NB4 (cell line): ENCODE measurements around the gene DYNC1I1.

Experiments used
- DNase-seq: peaks from one replicate; pipeline ENCODE4 v3.0.0; 2010; ENCODE audit warnings: low read depth
- H3K4me3 ChIP-seq: one replicate; pipeline ENCODE4 v1.5.1; 2011; ENCODE audit warnings: mild to moderate bottlenecking, low read depth, low read length, moderate library complexity
- CTCF ChIP-seq: IDR thresholded peaks from one replicate; pipeline ENCODE4 v1.5.1; 2012; ENCODE audit warnings: low read depth, low read length
- MAX ChIP-seq: IDR thresholded peaks from 2 replicates; pipeline ENCODE4 v1.6.1; 2011; ENCODE audit warnings: low read depth, low read length
- MYC ChIP-seq: IDR thresholded peaks from 2 replicates; pipeline ENCODE4 v1.6.1; 2011; ENCODE audit warnings: low read depth, low read length
- POLR2A ChIP-seq: IDR thresholded peaks from 2 replicates; pipeline ENCODE4 v1.6.1; 2011; ENCODE audit warnings: mild to moderate bottlenecking; ENCODE audit not compliant: insufficient read length; ENCODE audit errors: extremely low read depth

The DYNC1I1 gene

GRCh38 chr7:96016735-96017134, 244.4 kb downstream of the DYNC1I1 start:
- H3K4me3 ChIP-seq, result no peak overlapping the region
- TF ChIP-seq POLR2A, result no peak
- no peak for TF ChIP-seq MAX
- no peak for TF ChIP-seq MYC
- TF ChIP-seq CTCF, result no peak
- no peak for DNase-seq

- H3K4me3 ChIP-seq, result no peak overlapping the region
- TF ChIP-seq MYC, result no peak
- no peak for TF ChIP-seq MAX
- TF ChIP-seq POLR2A, result no peak
- TF ChIP-seq CTCF, result no peak
- DNase-seq, result no peak
These were observed 245.5 kb downstream of the DYNC1I1 start for GRCh38 chr7:96017877-96018276.

GRCh38 chr7:96021568-96021967, 249.2 kb downstream of the DYNC1I1 start:
- DNase-seq, result no peak

GRCh38 chr7:96023387-96023786, 251.0 kb downstream of the DYNC1I1 start:
- no peak for DNase-seq
- TF ChIP-seq MYC (no peak), MAX (no peak), POLR2A (no peak), CTCF (no peak)
- H3K4me3 ChIP-seq, result no peak overlapping the region

More at GRCh38 chr7:96021568-96021967, 249.2 kb downstream of the DYNC1I1 start:
- TF ChIP-seq MYC (no peak), MAX (no peak), POLR2A (no peak), CTCF (no peak)
- H3K4me3 ChIP-seq, result no peak overlapping the region

- no peak for DNase-seq
- H3K4me3 ChIP-seq, result no peak overlapping the region
- TF ChIP-seq POLR2A, result no peak
- no peak for TF ChIP-seq MYC
- no peak for TF ChIP-seq CTCF
- no peak for TF ChIP-seq MAX
These were observed 253.7 kb downstream of the DYNC1I1 start for GRCh38 chr7:96026010-96026409.

GRCh38 chr7:96026611-96027010, 254.3 kb downstream of the DYNC1I1 start:
- no peak for TF ChIP-seq MAX
- no peak for TF ChIP-seq CTCF
- DNase-seq, result no peak
- no peak overlapping the region for H3K4me3 ChIP-seq
